ENCODE results near the gene STX10.

DNA sequence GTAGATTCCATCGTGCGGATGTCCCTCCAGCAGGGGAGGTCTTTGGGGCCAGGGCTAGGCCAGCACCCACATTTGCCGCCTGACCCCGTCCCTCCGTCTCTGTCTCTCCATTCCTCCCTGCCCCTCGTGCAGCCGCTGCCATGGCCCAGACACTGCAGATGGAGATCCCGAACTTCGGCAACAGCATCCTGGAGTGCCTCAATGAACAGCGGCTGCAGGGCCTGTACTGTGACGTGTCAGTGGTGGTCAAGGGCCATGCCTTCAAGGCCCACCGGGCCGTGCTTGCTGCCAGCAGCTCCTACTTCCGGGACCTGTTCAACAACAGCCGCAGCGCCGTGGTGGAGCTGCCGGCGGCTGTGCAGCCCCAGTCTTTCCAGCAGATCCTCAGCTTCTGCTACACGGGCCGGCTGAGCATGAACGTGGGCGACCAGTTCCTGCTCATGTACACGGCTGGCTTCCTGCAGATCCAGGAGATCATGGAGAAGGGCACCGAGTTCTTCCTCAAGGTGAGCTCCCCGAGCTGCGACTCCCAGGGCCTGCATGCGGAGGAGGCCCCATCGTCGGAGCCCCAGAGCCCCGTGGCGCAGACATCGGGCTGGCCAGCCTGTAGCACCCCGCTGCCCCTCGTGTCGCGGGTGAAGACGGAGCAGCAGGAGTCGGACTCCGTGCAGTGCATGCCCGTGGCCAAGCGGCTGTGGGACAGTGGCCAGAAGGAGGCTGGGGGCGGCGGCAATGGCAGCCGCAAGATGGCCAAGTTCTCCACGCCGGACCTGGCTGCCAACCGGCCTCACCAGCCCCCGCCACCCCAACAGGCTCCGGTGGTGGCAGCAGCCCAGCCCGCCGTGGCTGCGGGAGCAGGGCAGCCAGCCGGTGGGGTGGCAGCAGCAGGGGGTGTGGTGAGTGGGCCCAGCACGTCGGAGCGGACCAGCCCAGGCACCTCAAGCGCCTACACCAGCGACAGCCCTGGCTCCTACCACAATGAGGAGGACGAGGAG is 14.8 kb downstream of the STX10 start:
- TF ChIP-seq, protein P1, sequence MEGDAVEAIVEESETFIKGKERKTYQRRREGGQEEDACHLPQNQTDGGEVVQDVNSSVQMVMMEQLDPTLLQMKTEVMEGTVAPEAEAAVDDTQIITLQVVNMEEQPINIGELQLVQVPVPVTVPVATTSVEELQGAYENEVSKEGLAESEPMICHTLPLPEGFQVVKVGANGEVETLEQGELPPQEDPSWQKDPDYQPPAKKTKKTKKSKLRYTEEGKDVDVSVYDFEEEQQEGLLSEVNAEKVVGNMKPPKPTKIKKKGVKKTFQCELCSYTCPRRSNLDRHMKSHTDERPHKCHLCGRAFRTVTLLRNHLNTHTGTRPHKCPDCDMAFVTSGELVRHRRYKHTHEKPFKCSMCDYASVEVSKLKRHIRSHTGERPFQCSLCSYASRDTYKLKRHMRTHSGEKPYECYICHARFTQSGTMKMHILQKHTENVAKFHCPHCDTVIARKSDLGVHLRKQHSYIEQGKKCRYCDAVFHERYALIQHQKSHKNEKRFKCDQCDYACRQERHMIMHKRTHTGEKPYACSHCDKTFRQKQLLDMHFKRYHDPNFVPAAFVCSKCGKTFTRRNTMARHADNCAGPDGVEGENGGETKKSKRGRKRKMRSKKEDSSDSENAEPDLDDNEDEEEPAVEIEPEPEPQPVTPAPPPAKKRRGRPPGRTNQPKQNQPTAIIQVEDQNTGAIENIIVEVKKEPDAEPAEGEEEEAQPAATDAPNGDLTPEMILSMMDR (IDR thresholded peaks at IDR 0.05), result no peak
- no peak for TF ChIP-seq POLR2A (IDR thresholded peaks at IDR 0.05)
